HPDE6-E6E7 (cell line): ENCODE measurements around the gene USPL1.
"Not testable (repeated sequence)": the region's sequence is repeated elsewhere in the genome, so short reads cannot be mapped to it uniquely, and the experiment has no call there.

Source experiments
- DNase-seq: peaks from one replicate; pipeline ENCODE4 v3.0.0; 2011; ENCODE audit warnings: missing footprints; ENCODE audit errors: extremely low spot score

USPL1 gene

GRCh38 chr13:30617315-30618185, at the start of gene USPL1:
TSS of gene USPL1 (plus strand) at chr13:30617920. CDS start at chr13:30621141, 3,221 bp downstream.
- peak; percentile 44 for DNase-seq

- DNase-seq, result peak; percentile 26
These were observed 47.7 kb upstream of the USPL1 start for GRCh38 chr13:30569901-30570576.

- DNase-seq, result no peak
These were observed 47.0 kb upstream of the USPL1 start for GRCh38 chr13:30570691-30571090.

GRCh38 chr13:30572859-30573275, 44.9 kb upstream of the USPL1 start:
- DNase-seq, result no peak

GRCh38 chr13:30576528-30576927, 41.2 kb upstream of the USPL1 start:
- DNase-seq, result no peak

GRCh38 chr13:30577401-30577852, 40.3 kb upstream of the USPL1 start:
- DNase-seq, result peak; percentile 15

- DNase-seq, result no peak
These were observed 36.7 kb upstream of the USPL1 start for GRCh38 chr13:30580852-30581502.

- no peak for DNase-seq
These were observed 36.1 kb upstream of the USPL1 start for GRCh38 chr13:30581582-30581981.

GRCh38 chr13:30584051-30584731, 33.5 kb upstream of the USPL1 start:
- DNase-seq, result no peak

GRCh38 chr13:30585748-30586262, 31.9 kb upstream of the USPL1 start:
- no peak for DNase-seq

GRCh38 chr13:30587231-30587630, 30.5 kb upstream of the USPL1 start:
- DNase-seq, result no peak

- no peak for DNase-seq
These were observed 30.0 kb upstream of the USPL1 start for GRCh38 chr13:30587739-30588138.

- no peak for DNase-seq
These were observed 24.7 kb upstream of the USPL1 start for GRCh38 chr13:30593001-30593400.

- DNase-seq, result no peak
These were observed 17.2 kb upstream of the USPL1 start for GRCh38 chr13:30600496-30600895.

- no peak for DNase-seq
These were observed 15.9 kb upstream of the USPL1 start for GRCh38 chr13:30601836-30602235.

- no peak for DNase-seq
These were observed 12.7 kb upstream of the USPL1 start for GRCh38 chr13:30605052-30605451.

- DNase-seq, result not testable (repeated sequence)
These were observed 10.5 kb upstream of the USPL1 start for GRCh38 chr13:30607186-30607585.

GRCh38 chr13:30607908-30608307, 9.8 kb upstream of the USPL1 start:
- no peak for DNase-seq

GRCh38 chr13:30608364-30608763, 9.4 kb upstream of the USPL1 start:
- DNase-seq, result no peak

GRCh38 chr13:30610311-30610710, 7.4 kb upstream of the USPL1 start:
- DNase-seq, result no peak

- no peak for DNase-seq
These were observed 2.2 kb upstream of the USPL1 start for GRCh38 chr13:30615481-30615865.
